Effector memory CD4-positive, alpha-beta T cell (primary cell): ENCODE measurements around the gene ISOC1.

Source experiments
- DNase-seq, 3 donors: peaks; one replicate each; pipeline ENCODE4 v3.0.0-alpha.2; 2020
- H3K27ac ChIP-seq: 2 replicates; pipeline ENCODE4 v1.7.0; 2013; ENCODE audit warnings: mild to moderate bottlenecking, low read length, moderate library complexity; ENCODE audit not compliant: insufficient read depth, poor library complexity, severe bottlenecking
- H3K27me3 ChIP-seq: replicated peaks from 2 replicates; pipeline ENCODE4 v1.7.0; 2013; ENCODE audit warnings: mild to moderate bottlenecking, low read length; ENCODE audit not compliant: insufficient read depth, control insufficient read depth, poor library complexity, severe bottlenecking
- H3K36me3 ChIP-seq: 2 replicates; pipeline ENCODE4 v1.7.0; 2013; ENCODE audit warnings: mild to moderate bottlenecking, low read length, moderate library complexity; ENCODE audit not compliant: control insufficient read depth, insufficient read depth
- H3K4me1 ChIP-seq: 2 replicates; pipeline ENCODE4 v1.7.0; 2013; ENCODE audit warnings: low read length, mild to moderate bottlenecking; ENCODE audit not compliant: control insufficient read depth, insufficient read depth, poor library complexity, severe bottlenecking
- H3K4me3 ChIP-seq: 2 replicates; pipeline ENCODE4 v1.7.0; 2013; ENCODE audit warnings: low read length, low read depth, mild to moderate bottlenecking; ENCODE audit not compliant: insufficient read depth, poor library complexity, severe bottlenecking
- H3K9me3 ChIP-seq: 2 replicates; pipeline ENCODE4 v1.7.0; 2013; ENCODE audit warnings: mild to moderate bottlenecking, low read length, moderate library complexity; ENCODE audit not compliant: control insufficient read depth

The ISOC1 gene

GRCh38 chr5:129094924-129095899, 663 bp downstream of the ISOC1 start:
- H3K27me3 ChIP-seq, result no peaks in the 10 kb centered on the region
- H3K9me3 ChIP-seq, result no peaks in the 10 kb centered on the region
- peak overlapping the region; percentile 87 for H3K4me3 ChIP-seq
- no peaks in the 10 kb centered on the region for H3K36me3 ChIP-seq
- H3K4me1 ChIP-seq, result no peaks in the 10 kb centered on the region
- peak; percentile 27 to 38 (median 27) for DNase-seq
- peak overlapping the region; percentile 70 for H3K27ac ChIP-seq

- no peaks in the 10 kb centered on the region for H3K27me3 ChIP-seq
- no peak for DNase-seq
- H3K4me3 ChIP-seq, result no peak overlapping the region
- no peaks in the 10 kb centered on the region for H3K4me1 ChIP-seq
- no peak overlapping the region for H3K27ac ChIP-seq
- H3K36me3 ChIP-seq, result no peaks in the 10 kb centered on the region
- H3K9me3 ChIP-seq, result no peaks in the 10 kb centered on the region
Measured at GRCh38 chr5:129096382-129096991, 1.9 kb downstream of the ISOC1 start.

- Histone ChIP-seq H3K9me3 (no peaks in the 10 kb centered on the region), H3K27me3 (no peaks in the 10 kb centered on the region), H3K27ac (no peak overlapping the region), H3K4me1 (no peaks in the 10 kb centered on the region), H3K36me3 (no peaks in the 10 kb centered on the region), H3K4me3 (no peak overlapping the region)
- DNase-seq, result no peak
Measured at GRCh38 chr5:129097498-129098296, 3.1 kb downstream of the ISOC1 start.

GRCh38 chr5:129098488-129099183, 4.1 kb downstream of the ISOC1 start:
- Histone ChIP-seq H3K36me3 (no peaks in the 10 kb centered on the region), H3K9me3 (no peaks in the 10 kb centered on the region), H3K27me3 (no peaks in the 10 kb centered on the region), H3K4me3 (no peak overlapping the region), H3K4me1 (no peaks in the 10 kb centered on the region), H3K27ac (no peak overlapping the region)
- no peak for DNase-seq

- H3K27ac ChIP-seq, result no peak overlapping the region
- no peaks in the 10 kb centered on the region for H3K9me3 ChIP-seq
- H3K4me3 ChIP-seq, result no peak overlapping the region
- no peak for DNase-seq
- H3K27me3 ChIP-seq, result no peaks in the 10 kb centered on the region
- H3K4me1 ChIP-seq, result no peaks in the 10 kb centered on the region
- no peaks in the 10 kb centered on the region for H3K36me3 ChIP-seq
Measured at GRCh38 chr5:129099184-129099569, 4.6 kb downstream of the ISOC1 start.

- H3K27ac ChIP-seq, result no peak overlapping the region
- DNase-seq, result no peak
- H3K4me1 ChIP-seq, result no peaks in the 10 kb centered on the region
- peaks cover 1% of the 10 kb centered on the region for H3K36me3 ChIP-seq
- H3K4me3 ChIP-seq, result no peak overlapping the region
- H3K27me3 ChIP-seq, result no peaks in the 10 kb centered on the region
- no peaks in the 10 kb centered on the region for H3K9me3 ChIP-seq
Measured at GRCh38 chr5:129101794-129102193, 7.2 kb downstream of the ISOC1 start.

- H3K27ac ChIP-seq, result no peak overlapping the region
- H3K4me1 ChIP-seq, result no peaks in the 10 kb centered on the region
- no peaks in the 10 kb centered on the region for H3K9me3 ChIP-seq
- no peak overlapping the region for H3K4me3 ChIP-seq
- no peaks in the 10 kb centered on the region for H3K27me3 ChIP-seq
- H3K36me3 ChIP-seq, result peaks cover 6% of the 10 kb centered on the region
- no peak for DNase-seq
Measured at GRCh38 chr5:129103397-129103796, 8.8 kb downstream of the ISOC1 start.

GRCh38 chr5:129104915-129105455, 10.4 kb downstream of the ISOC1 start:
- DNase-seq, result no peak
- Histone ChIP-seq H3K9me3 (no peaks in the 10 kb centered on the region), H3K4me1 (no peaks in the 10 kb centered on the region), H3K36me3 (peaks cover 6% of the 10 kb centered on the region), H3K4me3 (no peak overlapping the region), H3K27me3 (no peaks in the 10 kb centered on the region), H3K27ac (no peak overlapping the region)

GRCh38 chr5:129107637-129108036, 13.1 kb downstream of the ISOC1 start:
- H3K9me3 ChIP-seq, result no peaks in the 10 kb centered on the region
- peaks cover 6% of the 10 kb centered on the region for H3K36me3 ChIP-seq
- H3K27me3 ChIP-seq, result no peaks in the 10 kb centered on the region
- no peaks in the 10 kb centered on the region for H3K4me1 ChIP-seq
- no peak for DNase-seq
- no peak overlapping the region for H3K4me3 ChIP-seq
- no peak overlapping the region for H3K27ac ChIP-seq
